Measurements from ENCODE around the gene MEGF6. TPM values are rescaled to one million over a fixed set of nuclear protein-coding genes. Genes with fewer than 3 reads are reported as not detected.

Gene MEGF6
- total and polyA plus RNA-seq, 2 of the 8 experiments (the other 6 are each of a cell fraction or from before 2014, with no cell fraction given), result 4.1 to 14.8 TPM

- POLR2A ChIA-PET (ENCODE audit: partially characterized antibody), result no interaction called here
- FAIRE-seq, result no peak
- no peak overlapping the region for H3K27ac ChIP-seq (ENCODE audit: low read depth, low read length)
- no peak overlapping the region for H2BK20ac ChIP-seq (ENCODE audit: low read length)
- H3K23ac ChIP-seq (ENCODE audit: insufficient read length), result no peak overlapping the region
- no peak overlapping the region for H3K9ac ChIP-seq (replicated peaks in 1 of 4; ENCODE audit: extremely low read depth in 1 of 4, low read depth in 3 of 4, low read length in 3 of 4)
- no peak overlapping the region for H3K4ac ChIP-seq (replicated peaks; ENCODE audit: insufficient read length, low read depth, low read length)
- H2BK15ac ChIP-seq (ENCODE audit: low read length), result no peak overlapping the region
- H3K36me3 ChIP-seq (ENCODE audit: control insufficient read depth in 2 of 4, insufficient read depth in 4 of 4, low read length in 3 of 4), result no peaks in the 10 kb centered on the region
- H3K4me1 ChIP-seq (replicated peaks in 1 of 4; ENCODE audit: control insufficient read depth in 3 of 4, insufficient read depth in 4 of 4, low read length in 3 of 4), result peaks cover 0 to 3% (median 1%) of the 10 kb centered on the region in 4 experiments; a peak in 3 of 7 replicates
- no peak overlapping the region for H3K4me3 ChIP-seq (ENCODE audit: extremely low read depth in 1 of 4, insufficient read depth in 2 of 4, low read depth in 3 of 4, low read length in 4 of 4)
- no peaks in the 10 kb centered on the region for H3K23me2 ChIP-seq (ENCODE audit: low read depth, low read length)
- peaks cover 0 to 2% (median under 1%) of the 10 kb centered on the region in 4 experiments; a peak in 1 of 7 replicates for H3K27me3 ChIP-seq (replicated peaks in 1 of 4; ENCODE audit: control insufficient read depth in 3 of 4, extremely low read depth in 1 of 4, insufficient read depth in 3 of 4, low read length in 3 of 4)
- H3K18ac ChIP-seq (ENCODE audit: extremely low read depth, low read length), result no peak overlapping the region
- no peak overlapping the region for H2AFZ ChIP-seq (ENCODE audit: low read length)
- no peaks in the 10 kb centered on the region for H3K9me3 ChIP-seq (ENCODE audit: insufficient read depth in 2 of 2, low read depth in 1 of 2, low read length in 1 of 2)
- 71% methylated on average over 9 of the region's 10 CpGs; no CpG with 5 or more reads in 1 of the 2 experiments for WGBS, 2 experiments (ENCODE audit: extremely low coverage in 1 of 2, insufficient coverage in 1 of 2, insufficient read length in 1 of 2, insufficient replicate concordance in 2 of 2, low coverage in 1 of 2, low lambda C conversion rate in 2 of 2, missing lambda C conversion rate in 1 of 2)
- H2BK12ac ChIP-seq (ENCODE audit: low read depth, low read length), result no peak overlapping the region
- no peak overlapping the region for H2BK5ac ChIP-seq (ENCODE audit: low read depth, low read length)
- no peak overlapping the region for H3K14ac ChIP-seq (ENCODE audit: insufficient read length)
- CTCF ChIA-PET (ENCODE audit: partially characterized antibody), result interaction anchor here (0.6 to 6.5 kb wide), 7 partner anchors 9 to 180 kb away, joined by 3 to 35 read pairs (median 3); no protein-coding TSS in a partner anchor
- H3K4me2 ChIP-seq (ENCODE audit: insufficient read depth in 1 of 2, low read depth in 2 of 2, low read length in 2 of 2), result no peak overlapping the region
- H2AK5ac ChIP-seq (ENCODE audit: low read depth, low read length), result no peak overlapping the region
- no peak overlapping the region for H2BK120ac ChIP-seq (replicated peaks; ENCODE audit: low read depth, low read length)
- DNase-seq (ENCODE audit: low read depth in 1 of 2, low spot score in 2 of 2), result no peak
- no peak overlapping the region for H3K56ac ChIP-seq (replicated peaks; ENCODE audit: insufficient read length, low read depth, low read length)
- no peaks in the 10 kb centered on the region for H3K79me2 ChIP-seq (ENCODE audit: control insufficient read depth in 1 of 2, insufficient read depth in 2 of 2, low read length in 2 of 2)
- H3K79me1 ChIP-seq (ENCODE audit: low read depth, low read length), result no peaks in the 10 kb centered on the region
- H4K20me1 ChIP-seq (replicated peaks in 1 of 2; ENCODE audit: control insufficient read depth in 1 of 2, insufficient read depth in 2 of 2, low read length in 2 of 2), result no peaks in the 10 kb centered on the region
- H4K5ac ChIP-seq (ENCODE audit: insufficient read length, low read depth, low read length), result no peak overlapping the region
- no peak overlapping the region for H4K8ac ChIP-seq (ENCODE audit: extremely low read depth, insufficient read depth, low read length)
- H4K91ac ChIP-seq (replicated peaks; ENCODE audit: insufficient read length, low read length), result no peak overlapping the region
- TF ChIP-seq CTBP2 (IDR thresholded peaks at IDR 0.05; ENCODE audit: borderline replicate concordance, insufficient read depth, insufficient read length, low read length) (no peak), GTF2F1 (IDR thresholded peaks at IDR 0.05; ENCODE audit: borderline replicate concordance, low read depth, low read length) (no peak), SIX5 (IDR thresholded peaks at IDR 0.05; ENCODE audit: low read depth, low read length) (no peak), GABPA (IDR thresholded peaks at IDR 0.05; ENCODE audit: borderline replicate concordance, insufficient read depth, low read length) (no peak), BACH1 (IDR thresholded peaks at IDR 0.05; ENCODE audit: low read length) (no peak), POLR2A (IDR thresholded peaks at IDR 0.05; ENCODE audit: control extremely low read depth in 1 of 2, low read depth in 2 of 2, low read length in 2 of 2) (no peak), KDM4A (IDR thresholded peaks at IDR 0.05; ENCODE audit: low read depth, low read length, severe bottlenecking) (no peak), RBBP5 (IDR thresholded peaks at IDR 0.05; ENCODE audit: borderline replicate concordance, low read depth, low read length) (no peak), CTCF (IDR thresholded peaks at IDR 0.05; ENCODE audit: control extremely low read depth in 1 of 3, insufficient read depth in 1 of 3, low read depth in 1 of 3, low read length in 3 of 3) (no peak), TCF12 (IDR thresholded peaks at IDR 0.05; ENCODE audit: low read depth, low read length) (no peak), MAX (IDR thresholded peaks at IDR 0.05) (no peak), TAF1 (IDR thresholded peaks at IDR 0.05; ENCODE audit: low read depth, low read length) (no peak)
Measured at GRCh38 chr1:3440300-3440681, 171.0 kb downstream of the MEGF6 start.

Data from H1 (cell line).